OCI-M2 (cell line): ENCODE results near the gene DOCK9.

ENCODE experiments used
- DNase-seq: peaks from one replicate; lab custom pipeline; 2025; ENCODE audit not compliant: unreplicated experiment; lab: John Stamatoyannopoulos, UW

DOCK9 gene

GRCh38 chr13:98977568-98978265 lies at the start of gene DOCK9:
TSS of gene DOCK9 (minus strand) at chr13:98978064. CDS start at chr13:98977909, 155 bp downstream.
- no peak for DNase-seq

- no peak for DNase-seq
Observed at GRCh38 chr13:99027260-99027659, 49.4 kb upstream of the DOCK9 start.

GRCh38 chr13:99022941-99023340 lies 45.1 kb upstream of the DOCK9 start:
- DNase-seq = no peak

- no peak for DNase-seq
Observed at GRCh38 chr13:99018418-99019180, 40.7 kb upstream of the DOCK9 start.

- no peak for DNase-seq
Observed at GRCh38 chr13:99015606-99016490, 38.0 kb upstream of the DOCK9 start.

- no peak for DNase-seq
Observed at GRCh38 chr13:99014522-99014921, 36.7 kb upstream of the DOCK9 start.

GRCh38 chr13:99013951-99014350 lies 36.1 kb upstream of the DOCK9 start:
- no peak for DNase-seq

- DNase-seq = no peak
Observed at GRCh38 chr13:99012539-99012938, 34.7 kb upstream of the DOCK9 start.

- no peak for DNase-seq
Observed at GRCh38 chr13:99009987-99010551, 32.2 kb upstream of the DOCK9 start.

GRCh38 chr13:99008577-99008976 lies 30.7 kb upstream of the DOCK9 start:
- DNase-seq = no peak

GRCh38 chr13:99007414-99007986 lies 29.6 kb upstream of the DOCK9 start:
- no peak for DNase-seq

GRCh38 chr13:99005609-99006008 lies 27.7 kb upstream of the DOCK9 start:
- no peak for DNase-seq

GRCh38 chr13:99004978-99005377 lies 27.1 kb upstream of the DOCK9 start:
- DNase-seq = no peak

GRCh38 chr13:99003851-99004471 lies 26.1 kb upstream of the DOCK9 start:
- DNase-seq = no peak

GRCh38 chr13:99003186-99003585 lies 25.3 kb upstream of the DOCK9 start:
- no peak for DNase-seq

GRCh38 chr13:99002172-99002710 lies 24.4 kb upstream of the DOCK9 start:
- DNase-seq = no peak

- DNase-seq = no peak
Observed at GRCh38 chr13:99000137-99000536, 22.3 kb upstream of the DOCK9 start.

- DNase-seq = no peak
Observed at GRCh38 chr13:98999639-98999952, 21.7 kb upstream of the DOCK9 start.

GRCh38 chr13:98998831-98999638 lies 21.2 kb upstream of the DOCK9 start:
- no peak for DNase-seq
